Measurements from ENCODE around the gene GTPBP1. TPM values are rescaled to one million over a fixed set of nuclear protein-coding genes. Genes with fewer than 3 reads are reported as not detected.
A peak's percentile ranks its signal among the peaks of the same experiment; 100 is the strongest.

Gene GTPBP1
- total and polyA plus RNA-seq, 2 of the 13 experiments (the other 11 are each of a cell fraction or from before 2014, with no cell fraction given): 22.3 to 27.0 TPM

- peak in 1 of 2 experiments; percentile 76; a peak in 2 of 4 replicates for TF ChIP-seq HMGXB4 (CRISPR knock-in tag; IDR thresholded peaks at IDR 0.05; ENCODE audit: borderline replicate concordance in 1 of 2, low read depth in 1 of 2)
- no peak for TF ChIP-seq ZNF256 (CRISPR knock-in tag; conservative IDR thresholded peaks at IDR 0.05)
- TF ChIP-seq CREM (IDR thresholded peaks at IDR 0.05): no peak
- TF ChIP-seq CREM (CRISPR knock-in tag; IDR thresholded peaks at IDR 0.05): no peak
- 0 out of 2 replicates have a peak, but pooled peaks have one; percentile 45 for TF ChIP-seq ZBTB2 (CRISPR knock-in tag; IDR thresholded peaks at IDR 0.05; ENCODE audit: low read depth)
- no peak for TF ChIP-seq ZNF468 (CRISPR knock-in tag; IDR thresholded peaks at IDR 0.05)
- 0 out of 2 replicates have a peak, but pooled peaks have one; percentile 17 for TF ChIP-seq ZNF263 (CRISPR knock-in tag; IDR thresholded peaks at IDR 0.05)
- no peak for TF ChIP-seq HNF1A (IDR thresholded peaks at IDR 0.05; ENCODE audit: low read depth)
- 0 out of 2 replicates have a peak, but pooled peaks have one; percentile 20 for TF ChIP-seq HNF1A (CRISPR knock-in tag; IDR thresholded peaks at IDR 0.05; ENCODE audit: borderline replicate concordance)
- no peak for TF ChIP-seq ARNT (IDR thresholded peaks at IDR 0.05)
- no peak for TF ChIP-seq ZNF230 (CRISPR knock-in tag; IDR thresholded peaks at IDR 0.05)
- no peak for TF ChIP-seq ZNF782 (CRISPR knock-in tag; IDR thresholded peaks at IDR 0.05; ENCODE audit: borderline replicate concordance)
- no peak for TF ChIP-seq TCF7L2 (IDR thresholded peaks at IDR 0.05; ENCODE audit: low read depth, low read length)
- no peak for TF ChIP-seq ZNF878 (CRISPR knock-in tag; IDR thresholded peaks at IDR 0.05)
- peak; percentile 72 for TF ChIP-seq THAP9 (CRISPR knock-in tag; IDR thresholded peaks at IDR 0.05; ENCODE audit: borderline replicate concordance)
- no peak for TF ChIP-seq IRF2 (CRISPR knock-in tag; IDR thresholded peaks at IDR 0.05)
- 0 out of 2 replicates have a peak, but pooled peaks have one; percentile 20 for TF ChIP-seq BRCA1 (CRISPR knock-in tag; IDR thresholded peaks at IDR 0.05)
- no peak for TF ChIP-seq HNRNPL (IDR thresholded peaks at IDR 0.05; ENCODE audit: low read depth, low read length)
- no peak for TF ChIP-seq ZNF138 (CRISPR knock-in tag; IDR thresholded peaks at IDR 0.05; ENCODE audit: low read depth)
Measured at GRCh38 chr22:38656256-38657044, 49.3 kb upstream of the GTPBP1 start, which contains the start of the genes CBY1 and FAM227A (continued).
